GM18907 (cell line): ENCODE data around the gene PXK.
A peak's percentile ranks its signal among the peaks of the same experiment; 100 is the strongest.
"Not testable (repeated sequence)": the region's sequence is repeated elsewhere in the genome, so short reads cannot be mapped to it uniquely, and the experiment has no call there.

Experiments
- ATAC-seq: cut with Tn5 transposase; IDR thresholded peaks from one replicate; pipeline ENCODE4 v1.9.1; 2021; ENCODE audit warnings: mild to moderate bottlenecking, moderate library complexity; ENCODE audit not compliant: unreplicated experiment

Gene PXK

DNA sequence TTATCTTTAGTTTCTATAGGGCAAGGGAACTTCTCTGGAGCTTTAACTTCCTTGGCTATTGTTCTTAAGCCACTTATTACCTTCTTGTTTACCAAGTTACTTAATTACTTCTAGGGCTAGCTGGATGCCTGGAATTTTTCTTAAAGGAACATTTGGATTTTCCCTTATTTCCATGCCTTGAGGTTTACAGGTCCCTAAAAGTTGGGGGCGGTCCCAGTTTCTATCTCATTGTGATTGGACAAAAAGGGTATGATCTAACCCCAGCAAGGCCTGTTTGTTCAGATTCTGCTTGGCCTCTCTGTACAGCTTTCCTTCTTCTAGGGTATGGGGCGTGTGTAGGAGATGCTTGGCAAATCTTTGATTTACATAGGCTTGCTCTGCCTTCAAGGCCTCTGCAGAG, 83.5 kb downstream of the PXK start:
- ATAC-seq: no peak

- no peak for ATAC-seq
Observed at GRCh38 chr3:58417075-58417474, 84.4 kb downstream of the PXK start.

DNA sequence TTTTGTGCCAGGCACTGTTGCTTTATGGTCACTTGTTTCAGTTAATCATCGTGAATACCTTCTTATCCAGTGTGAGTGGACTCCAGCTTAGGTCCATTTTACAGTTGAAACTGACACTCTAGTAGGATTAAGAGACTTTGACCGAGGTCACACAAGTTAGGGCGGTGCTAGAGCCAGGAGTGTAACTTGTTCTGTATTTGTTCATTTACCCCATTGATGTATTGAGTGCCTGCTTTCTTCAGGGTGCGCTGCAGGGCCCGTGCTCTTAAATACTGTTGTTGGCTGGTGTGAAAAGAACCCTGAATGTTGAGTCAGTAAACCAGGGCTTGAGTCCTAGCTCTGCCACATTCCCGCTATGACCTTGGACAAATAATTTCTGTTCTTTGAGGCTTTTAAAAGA, 85.5 kb downstream of the PXK start:
- ATAC-seq: no peak

- peak; percentile 65 for ATAC-seq
Observed at GRCh38 chr3:58419780-58420507, 87.3 kb downstream of the PXK start.

DNA sequence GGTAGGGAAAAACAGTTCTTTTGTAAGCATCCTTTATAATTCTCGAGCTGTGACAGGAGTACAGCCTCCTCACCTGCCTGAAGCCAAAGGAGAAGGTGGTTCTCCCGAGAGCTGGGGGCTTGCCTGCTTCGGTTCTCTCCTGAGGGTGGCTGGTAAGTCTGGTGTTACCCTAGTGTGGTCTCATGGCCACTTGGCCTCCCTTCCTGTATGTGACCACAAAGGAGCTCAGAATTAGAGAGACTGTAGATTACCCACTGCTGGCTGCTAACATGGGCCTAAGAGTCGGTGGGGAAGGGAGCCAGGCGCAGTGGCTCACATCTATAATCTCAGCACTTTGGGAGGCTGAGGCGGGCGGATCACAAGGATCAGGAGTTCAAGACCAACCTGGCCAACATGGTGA, 88.3 kb downstream of the PXK start:
- no peak for ATAC-seq

GRCh38 chr3:58422756-58423325, 90.1 kb downstream of the PXK start:
- ATAC-seq: no peak

- no peak for ATAC-seq
Observed at GRCh38 chr3:58424613-58425012, 91.9 kb downstream of the PXK start.

DNA sequence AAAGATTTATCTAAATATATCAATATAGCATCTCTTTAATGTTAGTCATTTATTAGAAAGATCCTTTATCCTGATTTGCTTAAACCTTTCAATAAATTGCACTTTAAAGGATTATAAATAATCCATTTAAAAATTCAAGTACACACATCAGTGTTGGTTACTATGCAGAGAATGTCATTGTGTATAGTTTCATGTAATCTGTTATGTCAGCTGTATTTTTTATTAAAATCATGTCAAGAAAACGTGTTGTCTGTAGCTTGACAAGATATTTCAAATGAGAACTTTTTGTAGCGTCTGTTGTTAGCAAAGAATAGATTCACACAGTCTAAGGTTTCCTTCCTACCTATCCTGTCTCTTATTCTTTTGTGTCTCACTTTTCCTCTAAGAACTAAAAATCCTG, 93.1 kb downstream of the PXK start:
- ATAC-seq: no peak

DNA sequence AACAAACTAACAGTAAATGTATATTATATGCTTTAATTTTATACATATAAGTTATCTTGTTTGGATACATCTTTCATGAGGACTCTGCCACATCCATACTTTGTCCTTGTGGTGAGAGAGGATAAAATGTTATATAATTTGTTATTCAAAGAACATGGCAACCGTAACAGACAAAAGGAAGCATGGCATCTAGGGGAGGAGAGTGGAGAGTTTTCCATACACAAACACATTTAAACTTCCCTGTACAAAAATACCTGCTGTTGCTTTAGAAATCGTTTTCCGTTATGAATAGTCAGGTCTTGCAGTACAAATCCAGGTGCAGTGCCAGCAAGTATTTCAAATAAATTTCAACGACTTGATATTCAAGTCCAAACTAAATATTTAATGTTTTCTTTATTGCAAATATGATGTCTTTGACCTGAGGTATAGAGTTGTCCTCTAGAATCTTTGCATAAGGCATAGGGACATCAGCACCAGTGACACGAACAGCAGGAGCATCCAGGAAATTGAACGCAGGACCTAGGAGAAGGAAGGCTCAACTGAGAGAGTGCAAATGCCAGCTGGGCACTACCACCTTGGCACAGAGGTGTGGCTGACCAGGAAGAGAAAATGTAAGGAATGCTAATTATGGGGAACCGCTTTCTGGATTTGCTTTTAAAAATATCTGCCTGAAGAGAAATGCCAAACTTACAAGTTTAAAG, 95.1 kb downstream of the PXK start:
- no peak for ATAC-seq

- no peak for ATAC-seq
Observed at GRCh38 chr3:58429657-58430056, 97.0 kb downstream of the PXK start.

DNA sequence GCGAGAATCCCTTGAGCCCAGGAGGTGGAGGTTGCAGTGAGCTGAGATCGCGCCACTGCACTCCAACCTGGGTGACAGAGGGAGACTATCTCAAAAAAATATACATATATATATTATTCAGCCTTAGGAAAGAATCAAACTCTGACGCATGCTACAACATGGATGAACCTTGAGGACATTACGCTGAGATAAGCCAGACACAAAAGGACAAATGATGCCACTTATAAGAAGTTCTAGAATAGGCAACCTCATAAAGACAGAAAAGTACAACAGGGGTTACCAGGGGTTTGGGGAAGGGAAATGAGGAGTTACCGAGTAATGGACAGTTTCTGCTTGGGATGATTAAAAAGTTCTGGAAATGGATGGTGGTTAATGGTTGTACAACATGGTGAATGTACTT, 100.2 kb downstream of the PXK start:
- no peak for ATAC-seq

GRCh38 chr3:58433400-58434167, 100.9 kb downstream of the PXK start, which contains the start of gene PDHB:
PDHB (minus strand) TSS chr3:58433832; CDS start chr3:58433809, 23 bp downstream.
- peak; percentile 98 for ATAC-seq

GRCh38 chr3:58434168-58434504, 101.4 kb downstream of the PXK start:
- no peak for ATAC-seq

GRCh38 chr3:58434511-58434910, 101.8 kb downstream of the PXK start:
- ATAC-seq: no peak

- no peak for ATAC-seq
Observed at GRCh38 chr3:58434990-58435389, 102.3 kb downstream of the PXK start.

- ATAC-seq: not testable (repeated sequence)
Observed at GRCh38 chr3:58437276-58437675, 104.6 kb downstream of the PXK start.

- ATAC-seq: not testable (repeated sequence)
Observed at GRCh38 chr3:58440996-58441355, 108.3 kb downstream of the PXK start.

DNA sequence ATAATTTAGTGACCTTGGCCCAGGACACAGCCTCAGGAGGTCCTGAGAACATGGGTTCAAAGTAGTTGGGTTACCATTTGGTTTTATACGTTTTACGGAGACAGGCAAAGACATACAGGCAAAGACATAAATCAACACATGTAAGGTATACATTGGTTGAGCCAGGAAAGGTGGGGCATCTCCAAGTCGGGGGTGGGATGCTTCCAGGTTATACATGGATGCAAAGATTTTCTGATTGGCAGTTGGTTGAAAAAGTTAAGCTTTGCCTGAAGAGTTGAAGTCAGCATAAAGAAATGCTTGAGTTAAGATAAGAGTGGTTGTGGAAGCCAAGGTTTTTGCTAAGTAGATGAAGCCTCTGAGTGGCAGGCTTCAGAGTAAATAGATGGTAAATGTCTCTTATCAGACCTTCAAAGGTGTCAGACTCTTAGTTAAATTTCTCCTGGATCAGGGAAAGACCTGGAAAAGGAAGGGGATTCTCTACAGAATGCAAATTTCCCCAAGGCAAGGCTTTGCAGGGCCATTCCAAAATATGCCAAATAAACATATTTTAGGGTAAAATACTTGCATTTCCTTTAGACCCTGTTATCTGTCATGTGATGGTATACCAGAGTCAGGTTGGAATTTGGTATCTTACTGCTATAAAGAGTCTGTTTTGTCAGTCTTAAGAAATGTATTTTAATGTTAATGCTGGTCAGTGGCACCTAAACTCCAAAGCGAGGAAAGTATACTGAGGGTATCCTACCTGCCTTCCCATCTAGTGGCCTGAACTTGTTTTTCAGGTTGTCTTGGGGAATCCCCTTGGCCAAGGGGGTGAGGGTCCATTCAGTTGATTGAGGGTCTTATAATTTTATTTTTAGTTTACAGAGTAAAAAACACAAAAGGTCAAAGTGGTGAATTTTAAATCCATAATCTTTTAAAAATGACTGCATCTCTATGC, 109.1 kb downstream of the PXK start:
- ATAC-seq: no peak

DNA sequence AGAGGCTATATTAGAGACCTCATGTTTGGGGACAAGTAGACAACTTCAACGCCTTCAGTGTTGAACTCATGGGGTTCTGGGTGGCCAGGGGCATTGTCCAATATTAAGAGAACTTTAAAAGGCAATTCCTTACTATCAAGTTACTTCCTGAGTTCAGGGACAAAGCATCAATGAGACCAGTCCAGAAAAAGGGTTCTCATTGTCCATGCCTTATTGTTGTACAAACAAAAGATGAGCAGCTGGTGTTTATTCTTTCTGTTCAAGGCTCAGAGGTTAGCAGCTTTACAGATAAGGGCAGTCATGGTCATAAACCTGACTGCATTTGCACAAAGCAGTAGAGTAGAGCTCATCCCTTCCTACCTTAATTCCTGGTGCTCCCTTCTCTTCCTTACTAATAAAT, 119.5 kb downstream of the PXK start:
- ATAC-seq: no peak

GRCh38 chr3:58459160-58459559, 126.5 kb downstream of the PXK start:
- ATAC-seq: no peak

DNA sequence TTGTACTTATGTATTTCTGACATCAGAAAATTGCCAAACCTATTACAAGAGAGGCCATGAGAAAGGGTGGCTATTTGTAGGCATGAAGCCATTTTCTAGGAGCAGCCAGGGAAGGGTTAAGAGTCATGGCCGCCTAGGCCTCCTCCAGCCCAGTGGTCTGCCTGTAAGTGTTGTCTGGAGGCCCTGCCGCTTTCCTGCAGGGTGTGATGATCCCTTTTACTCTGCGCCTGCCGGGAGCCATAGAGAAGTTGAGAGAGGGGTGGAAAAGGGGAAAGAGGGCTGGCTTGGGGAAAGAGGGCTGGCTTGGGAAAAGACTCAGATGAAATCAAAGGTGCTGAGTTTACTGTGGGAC, 130.1 kb downstream of the PXK start:
- no peak for ATAC-seq
